Thyroid gland (tissue), 4 donors: ENCODE data around the gene PRLR.

ENCODE experiments used
- CTCF ChIP-seq, 6 experiments: fragments of 200-600 bp in 3 of 6; fragments of 450-650 bp in 3 of 6; sonication (generic) in 3 of 6; IDR thresholded peaks; one replicate each; pipeline ENCODE4 v1.5.1; 2016 to 2019; ENCODE audit warnings: antibody characterized with exemption in 6 of 6, mild to moderate bottlenecking in 2 of 6, inconsistent platforms in 1 of 6, moderate library complexity in 1 of 6
- POLR2A ChIP-seq, 2 donors: fragments of 450-650 bp; IDR thresholded peaks; one replicate each; pipeline ENCODE4 v1.6.1; 2017; ENCODE audit warnings: antibody characterized with exemption in 2 of 2, mild to moderate bottlenecking in 2 of 2, moderate library complexity in 1 of 2

GRCh38 chr5:35239476-35239875, 9.2 kb upstream of the PRLR start:
- TF ChIP-seq POLR2A (IDR thresholded peaks at IDR 0.05): no peak
- no peak for TF ChIP-seq CTCF (IDR thresholded peaks at IDR 0.05)
